AG08396 (cell line): ENCODE data around the gene SYT13.

Source experiments
- DNase-seq: peaks from one replicate; pipeline ENCODE4 v3.0.0; 2012; ENCODE audit warnings: low spot score, mixed read lengths

The SYT13 gene, protein sequence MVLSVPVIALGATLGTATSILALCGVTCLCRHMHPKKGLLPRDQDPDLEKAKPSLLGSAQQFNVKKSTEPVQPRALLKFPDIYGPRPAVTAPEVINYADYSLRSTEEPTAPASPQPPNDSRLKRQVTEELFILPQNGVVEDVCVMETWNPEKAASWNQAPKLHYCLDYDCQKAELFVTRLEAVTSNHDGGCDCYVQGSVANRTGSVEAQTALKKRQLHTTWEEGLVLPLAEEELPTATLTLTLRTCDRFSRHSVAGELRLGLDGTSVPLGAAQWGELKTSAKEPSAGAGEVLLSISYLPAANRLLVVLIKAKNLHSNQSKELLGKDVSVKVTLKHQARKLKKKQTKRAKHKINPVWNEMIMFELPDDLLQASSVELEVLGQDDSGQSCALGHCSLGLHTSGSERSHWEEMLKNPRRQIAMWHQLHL

GRCh38 chr11:45285930-45286632, at the start of gene SYT13:
Gene SYT13, minus strand, starts transcription at chr11:45286341. Its CDS starts 134 bp downstream, at chr11:45286207.
- DNase-seq: no peak

DNA sequence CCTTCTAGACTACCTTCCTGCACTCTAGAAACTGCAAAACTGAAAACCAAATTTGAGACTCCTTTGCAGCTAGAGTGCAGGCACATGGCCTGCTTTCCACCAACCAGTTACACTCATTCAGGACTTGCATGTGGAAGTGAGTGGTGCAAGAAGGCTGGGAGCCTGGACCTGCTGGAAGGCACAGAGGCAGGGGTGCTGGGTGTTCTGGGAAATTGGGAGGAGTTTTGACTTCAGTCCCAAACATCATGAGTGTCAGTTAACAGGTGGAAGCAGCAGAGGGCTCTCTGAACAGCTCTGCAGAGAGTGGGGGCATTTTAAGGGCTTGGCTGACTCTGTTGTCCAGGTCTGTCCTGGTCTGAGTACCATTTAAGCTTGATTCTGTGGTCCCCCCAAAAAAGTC, 49.3 kb upstream of the SYT13 start:
- DNase-seq: no peak

GRCh38 chr11:45334836-45335235, 48.7 kb upstream of the SYT13 start:
- no peak for DNase-seq

GRCh38 chr11:45334410-45334809, 48.3 kb upstream of the SYT13 start:
- no peak for DNase-seq

- DNase-seq: peak; percentile 83
Measured at GRCh38 chr11:45333001-45333971, 47.1 kb upstream of the SYT13 start.

DNA sequence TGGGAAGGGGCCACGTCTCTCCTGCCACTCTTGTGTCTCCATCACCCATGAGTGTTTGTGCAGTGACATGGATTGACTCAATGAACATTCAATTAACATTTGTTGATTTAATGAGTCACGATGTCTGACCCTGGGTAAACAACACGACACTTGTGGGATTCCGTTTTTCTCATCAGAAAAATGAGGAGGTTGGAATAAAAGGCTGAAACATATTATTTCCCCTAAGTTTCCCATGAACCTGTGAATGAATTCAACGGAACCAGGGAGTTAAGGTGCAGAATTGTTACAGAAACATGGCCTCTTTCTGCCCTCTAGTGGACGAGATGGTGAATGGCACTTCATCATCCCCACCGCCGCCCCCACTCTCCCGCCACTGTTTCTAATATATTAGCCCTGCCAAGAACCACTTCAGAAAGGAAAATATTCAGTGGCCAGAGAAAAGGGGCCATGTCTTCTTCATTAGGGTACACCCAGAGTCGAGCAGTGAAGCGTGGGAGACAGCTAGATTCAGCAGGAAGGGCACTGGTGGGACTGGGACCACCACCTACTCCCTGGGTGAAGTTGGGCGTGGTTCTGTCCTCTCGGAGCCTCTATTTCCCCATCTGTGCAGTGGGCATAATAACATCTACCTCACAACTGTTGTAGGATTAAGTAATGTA, 46.3 kb upstream of the SYT13 start:
- DNase-seq: peak; percentile 65

GRCh38 chr11:45331839-45332238, 45.7 kb upstream of the SYT13 start:
- no peak for DNase-seq

DNA sequence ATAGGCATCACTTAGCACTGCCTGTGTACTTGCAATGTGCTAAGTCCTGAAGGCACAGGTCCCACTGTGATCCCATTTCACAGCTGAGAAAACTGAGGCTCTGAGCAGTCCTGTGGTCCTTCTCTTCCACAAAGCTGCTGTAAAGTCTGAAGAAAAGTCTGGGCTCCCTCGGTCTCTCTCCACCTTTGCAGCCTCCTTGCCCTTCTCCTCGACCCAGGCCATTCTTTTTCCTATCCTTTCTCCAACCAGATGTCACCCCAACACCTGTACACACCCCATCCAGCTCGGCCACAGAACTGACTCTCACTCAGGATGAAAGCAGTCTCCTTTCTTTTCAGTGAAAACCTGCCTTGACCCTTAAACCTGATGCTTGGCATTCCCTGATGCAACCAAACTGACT, 42.6 kb upstream of the SYT13 start:
- DNase-seq: no peak

- no peak for DNase-seq
Measured at GRCh38 chr11:45324459-45324858, 38.3 kb upstream of the SYT13 start.

GRCh38 chr11:45323601-45324249, 37.6 kb upstream of the SYT13 start:
- DNase-seq: no peak

GRCh38 chr11:45322891-45323600, 36.9 kb upstream of the SYT13 start:
- DNase-seq: no peak

DNA sequence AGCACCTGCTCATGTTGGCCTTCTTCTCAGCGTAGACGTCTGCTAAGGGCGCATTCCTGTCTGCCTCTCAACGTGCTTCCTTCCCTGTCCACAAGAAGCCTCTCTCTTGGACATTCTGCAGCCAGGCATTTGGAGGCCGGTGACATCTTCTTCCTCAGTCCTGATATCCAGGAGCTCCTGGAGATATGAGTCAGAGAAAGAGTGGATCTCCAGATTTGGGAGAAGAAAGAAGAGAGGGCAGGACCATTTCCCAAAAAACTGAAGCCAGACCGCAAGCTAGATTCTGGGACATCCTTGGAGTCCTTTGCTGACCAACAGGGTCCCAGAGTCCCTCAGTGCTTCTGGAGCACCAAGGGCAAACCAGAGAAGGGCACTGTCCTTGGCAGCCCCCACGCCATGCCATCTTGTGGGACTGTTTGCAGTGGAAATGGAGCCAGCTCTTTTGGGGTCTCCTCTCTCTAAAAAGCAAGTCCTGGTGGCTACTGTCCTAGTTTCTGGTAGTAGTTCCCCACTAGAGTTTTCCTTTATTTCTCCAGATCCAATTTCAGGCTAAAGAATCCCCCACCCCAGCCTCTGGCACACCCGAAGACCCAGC, 36.1 kb upstream of the SYT13 start:
- no peak for DNase-seq

GRCh38 chr11:45321669-45322068, 35.5 kb upstream of the SYT13 start:
- no peak for DNase-seq

DNA sequence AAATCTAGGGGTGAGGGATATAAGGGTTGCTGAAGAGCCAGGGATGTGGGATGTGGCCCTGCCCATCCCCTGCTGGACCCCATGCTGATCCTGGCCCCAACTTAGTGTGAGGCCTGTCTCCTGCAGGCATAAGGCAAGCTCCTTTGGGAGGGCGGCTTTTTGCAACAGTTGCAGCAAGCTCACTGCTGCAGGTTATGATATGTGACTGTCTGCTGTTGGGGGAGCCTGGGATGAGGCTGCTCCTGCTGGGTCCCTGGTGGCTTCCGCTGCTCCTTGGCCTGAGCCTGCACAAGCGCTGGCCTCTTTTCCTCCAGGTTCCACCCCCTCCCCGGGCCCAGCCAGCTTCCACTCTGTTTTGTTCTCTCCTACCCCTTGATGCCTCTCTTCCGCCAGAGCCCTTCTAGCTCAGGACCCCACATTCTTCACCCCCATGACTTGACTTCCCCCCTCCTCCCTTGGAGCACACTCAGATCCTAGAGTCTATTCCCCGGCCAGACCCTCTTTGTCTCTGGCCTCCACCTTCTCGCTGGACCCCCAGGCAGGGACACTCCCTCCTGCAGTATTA, 35.0 kb upstream of the SYT13 start:
- DNase-seq: no peak

DNA sequence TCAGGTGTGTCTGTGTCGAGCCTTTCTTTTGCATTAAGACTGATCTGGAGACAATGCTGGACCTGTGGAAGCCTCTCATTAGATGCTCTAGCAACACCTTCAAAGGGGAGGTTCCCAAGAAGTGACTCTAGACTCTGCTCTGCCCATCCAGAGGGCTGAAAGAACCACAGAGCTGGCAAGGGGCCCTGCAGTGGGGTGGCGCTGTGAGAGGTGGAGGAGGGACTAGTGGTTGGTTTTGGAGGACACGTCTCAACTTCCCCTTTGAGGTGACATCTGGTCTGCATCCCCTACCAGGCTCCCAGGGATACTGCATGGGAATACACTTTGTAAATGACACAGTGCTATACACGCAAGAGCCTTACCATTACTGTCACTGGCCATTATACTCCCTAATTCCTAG, 34.2 kb upstream of the SYT13 start:
- DNase-seq: no peak

- no peak for DNase-seq
Measured at GRCh38 chr11:45319077-45319476, 32.9 kb upstream of the SYT13 start.

DNA sequence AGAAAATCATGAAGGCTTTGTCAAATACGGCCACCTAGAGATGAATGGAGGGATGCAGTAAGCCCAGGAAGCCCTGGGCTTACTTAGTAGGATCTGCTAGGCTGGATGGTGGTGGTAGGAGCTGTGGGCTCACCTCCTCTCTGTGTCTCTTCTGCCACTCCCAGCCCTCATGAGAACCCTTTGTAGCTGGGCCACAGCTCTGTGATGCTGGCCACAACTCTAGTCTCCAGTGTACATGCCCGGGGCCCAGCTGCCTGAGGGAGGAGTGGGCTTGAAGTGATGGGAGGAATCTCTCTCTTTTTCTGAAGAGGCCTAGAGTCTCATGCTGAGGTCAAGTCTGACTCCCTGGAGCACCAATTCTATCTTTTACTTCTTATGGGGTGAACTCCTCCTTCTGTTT, 32.4 kb upstream of the SYT13 start:
- no peak for DNase-seq

DNA sequence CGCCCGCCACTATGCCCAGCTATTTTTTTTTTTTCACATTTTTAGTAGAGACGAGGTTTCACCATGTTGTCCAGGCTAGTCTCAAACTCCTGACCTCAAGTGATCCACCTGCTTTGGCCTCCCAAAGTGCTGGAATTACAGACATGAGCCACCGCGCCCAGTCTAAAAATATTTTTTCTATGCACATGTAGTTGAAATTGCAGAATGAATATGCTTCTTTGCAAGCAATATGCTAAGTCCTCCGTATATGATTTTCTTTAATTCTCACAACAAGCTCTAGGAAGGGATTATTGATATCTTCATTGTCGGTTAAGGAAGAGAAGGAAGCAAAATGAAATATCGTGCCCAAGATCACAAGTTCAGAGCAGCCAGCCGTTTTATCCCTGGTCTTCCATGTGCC, 30.1 kb upstream of the SYT13 start:
- no peak for DNase-seq

GRCh38 chr11:45314900-45315299, 28.8 kb upstream of the SYT13 start:
- DNase-seq: no peak
